ENCODE results near the gene PHF5A.

PHF5A gene, protein sequence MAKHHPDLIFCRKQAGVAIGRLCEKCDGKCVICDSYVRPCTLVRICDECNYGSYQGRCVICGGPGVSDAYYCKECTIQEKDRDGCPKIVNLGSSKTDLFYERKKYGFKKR

GRCh38 chr22:41468381-41469217, at the start of gene PHF5A, which contains the start of gene ACO2:
TSS of gene PHF5A (minus strand) at chr22:41468692. CDS start at chr22:41468653, 39 bp downstream.
TSS of gene ACO2 (plus strand) at chr22:41469117. CDS start at chr22:41469147, 30 bp downstream.
- DNase-seq = peak; percentile 98

GRCh38 chr22:41518048-41518347, 49.5 kb upstream of the PHF5A start:
- DNase-seq = no peak

- peak; percentile 39 for DNase-seq
These were observed 48.9 kb upstream of the PHF5A start for GRCh38 chr22:41517172-41518047.

- no peak for DNase-seq
These were observed 48.0 kb upstream of the PHF5A start for GRCh38 chr22:41516462-41516861.

DNA sequence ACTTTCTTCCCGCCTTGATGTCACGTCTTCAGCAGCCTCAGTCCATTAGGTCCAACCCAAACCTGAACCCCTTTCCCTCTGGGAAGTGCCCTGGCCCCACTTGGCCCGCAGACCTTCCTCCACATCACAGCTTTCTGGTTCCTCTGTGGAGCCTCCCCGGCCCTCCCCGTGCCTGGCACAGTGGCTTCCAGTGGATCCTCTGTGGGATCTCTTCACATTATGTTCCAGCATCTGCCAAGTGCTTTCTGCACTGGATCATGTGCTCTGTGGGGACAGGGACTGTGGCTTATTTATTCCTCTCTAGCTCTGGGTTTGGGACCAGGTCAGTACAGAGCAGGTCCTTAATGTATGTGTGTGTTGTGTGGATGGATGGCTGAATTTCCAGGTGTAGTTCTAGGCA, 44.9 kb upstream of the PHF5A start:
- DNase-seq = no peak

DNA sequence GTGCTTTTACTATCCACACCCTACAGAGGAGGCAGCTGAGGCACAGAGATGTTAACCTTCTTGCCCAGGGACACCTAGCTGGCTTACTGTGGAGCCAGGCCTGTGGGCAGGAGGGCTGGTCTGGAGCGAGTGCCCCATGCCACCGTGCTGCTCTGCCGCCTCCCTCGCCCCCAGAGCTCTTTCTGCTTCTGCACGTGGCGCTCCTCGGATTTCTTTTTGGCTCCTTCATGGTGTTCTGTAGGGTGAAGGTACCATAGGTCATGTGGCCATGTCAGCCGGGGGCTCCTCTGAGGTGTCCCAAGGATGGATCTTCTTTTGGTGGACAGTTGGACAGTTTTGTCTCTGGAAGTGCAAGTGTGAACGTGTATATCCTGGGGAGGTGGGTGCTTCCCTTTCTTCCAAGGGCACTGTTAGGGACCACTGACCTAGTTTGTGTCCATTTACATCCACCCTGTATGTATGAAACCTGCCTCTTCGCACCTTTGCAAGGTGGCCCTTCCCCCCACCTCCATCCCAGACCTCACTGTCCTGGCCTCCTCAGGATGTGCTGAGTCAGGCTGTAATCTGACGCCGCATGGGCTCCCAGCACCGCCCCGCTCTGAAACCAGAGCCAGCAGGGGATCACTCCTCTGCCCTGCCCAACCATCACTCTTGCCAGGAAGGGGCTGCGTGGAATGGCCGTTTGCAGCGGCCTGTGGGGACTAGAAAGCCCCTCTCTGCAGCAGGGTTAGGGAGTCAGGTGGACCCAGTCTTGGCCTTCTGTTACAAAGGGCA, 44.1 kb upstream of the PHF5A start:
- DNase-seq = no peak

GRCh38 chr22:41511521-41511968, 43.1 kb upstream of the PHF5A start:
- no peak for DNase-seq

GRCh38 chr22:41508770-41509170, 40.3 kb upstream of the PHF5A start:
- no peak for DNase-seq

GRCh38 chr22:41507330-41508063, 39.0 kb upstream of the PHF5A start:
- no peak for DNase-seq

- DNase-seq = no peak
These were observed 37.2 kb upstream of the PHF5A start for GRCh38 chr22:41505511-41506220.

DNA sequence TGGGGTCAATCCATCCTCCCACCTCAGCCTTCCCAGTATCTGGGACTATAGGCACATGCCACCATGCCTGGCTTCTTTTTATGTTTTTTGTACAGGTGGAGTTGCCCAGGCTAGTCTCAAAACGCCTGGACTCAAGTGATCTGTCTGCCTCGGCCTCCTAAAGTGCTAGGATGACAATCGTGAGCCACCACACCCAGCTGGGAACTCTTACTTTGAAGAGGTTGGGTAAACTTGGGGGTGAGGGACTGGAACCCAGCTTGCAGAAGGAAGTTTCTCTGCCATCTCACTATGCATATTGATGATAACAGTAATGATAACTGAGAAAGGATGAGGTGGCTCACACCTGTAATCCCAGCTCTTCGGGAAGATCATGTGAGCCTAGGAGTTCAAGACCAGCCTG, 36.3 kb upstream of the PHF5A start:
- no peak for DNase-seq

- no peak for DNase-seq
These were observed 35.9 kb upstream of the PHF5A start for GRCh38 chr22:41504397-41504796.

GRCh38 chr22:41501209-41501608, 32.7 kb upstream of the PHF5A start:
- no peak for DNase-seq

GRCh38 chr22:41500303-41500702, 31.8 kb upstream of the PHF5A start:
- no peak for DNase-seq

DNA sequence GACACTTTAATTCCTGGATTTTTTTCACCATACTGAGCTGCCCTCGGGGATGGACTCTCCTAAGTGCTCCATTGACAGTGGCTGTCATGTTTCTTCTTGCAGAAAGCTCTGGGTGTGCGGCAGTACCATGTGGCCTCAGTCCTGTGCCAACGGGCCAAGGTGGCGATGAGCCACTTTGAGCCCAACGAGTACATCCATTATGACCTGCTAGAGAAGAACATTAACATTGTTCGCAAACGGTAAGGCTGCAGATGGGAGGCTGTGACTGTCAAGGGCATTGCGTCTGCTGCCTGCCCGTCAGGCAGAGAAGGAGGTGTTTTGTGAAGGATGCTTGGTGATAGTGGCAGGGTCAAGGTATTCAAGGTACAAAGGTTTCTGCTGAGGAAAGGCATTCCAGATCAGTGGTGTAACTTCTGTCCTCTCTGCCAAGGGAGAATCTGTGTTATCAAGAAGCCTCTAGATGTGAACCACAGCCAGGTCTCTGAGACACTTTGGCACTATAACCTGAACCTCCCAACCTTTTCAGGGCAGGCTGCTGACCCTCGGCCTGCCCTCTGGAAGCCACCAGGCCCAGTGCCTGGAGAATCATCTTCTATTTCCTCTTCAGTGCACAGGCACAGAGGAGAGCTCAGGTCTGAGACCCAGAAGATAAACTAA, 31.3 kb upstream of the PHF5A start:
- DNase-seq = no peak

- DNase-seq = no peak
These were observed 29.9 kb upstream of the PHF5A start for GRCh38 chr22:41498303-41498835.

DNA sequence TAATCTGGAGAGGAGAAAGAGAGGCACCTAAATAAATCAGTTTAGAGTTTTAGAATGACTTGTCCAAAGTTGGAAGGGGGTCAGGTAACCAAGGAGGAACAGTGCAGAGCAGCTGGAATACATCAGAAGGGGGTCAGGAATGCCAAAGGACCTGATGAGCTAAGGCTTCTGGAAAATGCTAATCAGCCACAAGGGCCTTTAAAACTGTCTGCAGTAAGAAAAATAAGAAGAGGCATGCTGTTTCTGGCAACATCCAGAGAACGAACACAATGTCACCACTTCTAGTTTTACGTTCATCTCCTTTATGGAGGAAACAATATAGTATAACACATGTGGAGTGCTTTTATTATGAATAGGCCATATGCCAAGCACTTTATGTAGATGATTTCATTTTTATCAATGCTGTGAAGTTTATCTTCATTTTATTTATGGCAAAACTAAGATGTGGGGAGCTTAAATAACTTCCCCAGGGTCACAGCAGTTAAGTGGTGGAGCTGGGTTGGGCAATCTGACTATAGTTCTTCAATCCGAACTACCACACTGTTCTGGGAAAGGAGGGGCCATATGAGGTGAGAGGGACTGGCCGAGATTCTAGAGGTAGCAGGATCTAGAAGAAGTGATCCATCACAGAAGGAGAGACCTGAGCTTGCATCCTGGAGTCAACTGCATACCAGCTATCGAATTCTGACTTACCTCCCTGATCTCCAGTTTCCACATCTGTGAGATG, 23.0 kb upstream of the PHF5A start:
- no peak for DNase-seq

GRCh38 chr22:41488596-41489385, 20.3 kb upstream of the PHF5A start:
- no peak for DNase-seq

DNA sequence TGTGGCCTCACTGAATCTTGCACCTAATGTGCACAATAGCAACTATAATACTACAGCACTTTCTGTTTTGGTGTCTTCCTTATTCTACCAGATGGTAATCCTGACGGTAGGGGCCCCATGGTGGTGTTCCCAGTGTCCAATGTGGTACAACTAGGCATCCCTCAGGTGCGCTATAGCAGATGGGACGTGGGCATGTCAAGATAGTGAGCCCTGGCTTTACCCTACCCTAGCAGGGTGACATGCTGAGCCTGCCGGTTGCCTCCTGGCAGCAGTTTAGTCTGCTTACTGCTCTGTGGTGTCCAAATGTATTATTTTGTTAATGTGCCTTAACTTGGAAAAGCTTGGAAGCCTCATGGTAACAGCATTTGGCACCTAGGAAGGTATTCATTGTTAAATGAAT, 19.6 kb upstream of the PHF5A start:
- DNase-seq = no peak
